HEK293 (cell line): Measurements from ENCODE around the gene NTF4.
"Not testable (repeated sequence)": the region's sequence is repeated elsewhere in the genome, so short reads cannot be mapped to it uniquely, and the experiment has no call there.

Source experiments
- CTCF ChIA-PET: fragments of 350-600 bp; formaldehyde crosslinking; extraction: SDS; loops from one replicate; lab custom pipeline; 2021; ENCODE audit warnings: antibody characterized with exemption; lab: Yijun Ruan, JAX
- POLR2A ChIA-PET: fragments of 300-600 bp; formaldehyde crosslinking; extraction: SDS; loops from one replicate; lab custom pipeline; 2020; ENCODE audit warnings: antibody characterized with exemption, inconsistent platforms; lab: Yijun Ruan, JAX
- H3K27ac ChIP-seq: fragments of 200-500 bp; sonication (Bioruptor generic); 2 replicates; pipeline ENCODE4 v1.5.1; 2014; ENCODE audit warnings: low read depth, low read length, control low read depth, inconsistent platforms; ENCODE audit errors: extremely low read depth
- H3K36me3 ChIP-seq, 2 experiments: fragments of 200-500 bp in 1 of 2; sonication (Bioruptor generic) in 1 of 2; 1 replicate in 1 of 2; 2 replicates in 1 of 2; pipeline ENCODE4 v1.5.1; 2014 to 2017; ENCODE audit warnings: inconsistent platforms in 2 of 2, low read length in 2 of 2; ENCODE audit not compliant: control insufficient read depth in 2 of 2, insufficient read depth in 1 of 2
- H3K4me1 ChIP-seq: fragments of 200-500 bp; sonication (Bioruptor generic); 2 replicates; pipeline ENCODE4 v1.5.1; 2014; ENCODE audit warnings: mild to moderate bottlenecking, low read length, inconsistent platforms; ENCODE audit not compliant: control insufficient read depth, insufficient read depth
- H3K4me3 ChIP-seq: 2 replicates; pipeline ENCODE4 v1.5.1; 2011; ENCODE audit warnings: low read depth, mild to moderate bottlenecking, control low read depth, low read length, moderate library complexity
- H3K9me3 ChIP-seq: fragments of 200-500 bp; sonication (Bioruptor generic); 2 replicates; pipeline ENCODE4 v1.5.1; 2014; ENCODE audit warnings: low read depth, low read length, inconsistent platforms; ENCODE audit not compliant: control insufficient read depth, insufficient read depth
- SP2 ChIP-seq: fragments of 450-650 bp; formaldehyde crosslinking; IDR thresholded peaks from 2 replicates; pipeline ENCODE4 v1.5.1; 2016; ENCODE audit warnings: missing biosample characterization, missing genetic modification characterization
- TRIM28 ChIP-seq: IDR thresholded peaks from 2 replicates; pipeline ENCODE4 v1.6.1; 2011; ENCODE audit warnings: low read length, control low read depth, borderline replicate concordance
- ZBTB20 ChIP-seq: fragments of 450-650 bp; formaldehyde crosslinking; IDR thresholded peaks from 2 replicates; pipeline ENCODE4 v1.5.1; 2016; ENCODE audit warnings: missing biosample characterization, missing genetic modification characterization
- ZIC2 ChIP-seq: fragments of 450-650 bp; formaldehyde crosslinking; IDR thresholded peaks from 2 replicates; pipeline ENCODE4 v1.5.1; 2016; ENCODE audit warnings: missing biosample characterization, missing genetic modification characterization
- ZNF132 ChIP-seq: fragments of 450-650 bp; formaldehyde crosslinking; IDR thresholded peaks from 2 replicates; pipeline ENCODE4 v1.5.1; 2017; ENCODE audit warnings: missing biosample characterization, missing genetic modification characterization, borderline replicate concordance
- ZNF350 ChIP-seq: fragments of 450-650 bp; formaldehyde crosslinking; IDR thresholded peaks from 2 replicates; pipeline ENCODE4 v1.5.0; 2017; ENCODE audit warnings: missing biosample characterization, mild to moderate bottlenecking, missing genetic modification characterization
- ZNF473 ChIP-seq: fragments of 450-650 bp; formaldehyde crosslinking; IDR thresholded peaks from 2 replicates; pipeline ENCODE4 v1.5.1; 2017; ENCODE audit warnings: missing biosample characterization, missing genetic modification characterization
- TF ChIP-seq, protein P1 (sequence below): fragments of 450-650 bp; formaldehyde crosslinking; IDR thresholded peaks from 2 replicates; pipeline ENCODE4 v1.5.1; 2016; ENCODE audit warnings: missing biosample characterization, missing genetic modification characterization
- TF ChIP-seq, protein P2 (sequence below): fragments of 450-650 bp; formaldehyde crosslinking; IDR thresholded peaks from 2 replicates; pipeline ENCODE4 v1.5.1; 2016; ENCODE audit warnings: missing biosample characterization, missing genetic modification characterization, borderline replicate concordance
- TF ChIP-seq, protein P3 (sequence below): fragments of 450-650 bp; formaldehyde crosslinking; IDR thresholded peaks from 2 replicates; pipeline ENCODE4 v1.5.1; 2016; ENCODE audit warnings: missing biosample characterization, missing genetic modification characterization

Gene NTF4

DNA sequence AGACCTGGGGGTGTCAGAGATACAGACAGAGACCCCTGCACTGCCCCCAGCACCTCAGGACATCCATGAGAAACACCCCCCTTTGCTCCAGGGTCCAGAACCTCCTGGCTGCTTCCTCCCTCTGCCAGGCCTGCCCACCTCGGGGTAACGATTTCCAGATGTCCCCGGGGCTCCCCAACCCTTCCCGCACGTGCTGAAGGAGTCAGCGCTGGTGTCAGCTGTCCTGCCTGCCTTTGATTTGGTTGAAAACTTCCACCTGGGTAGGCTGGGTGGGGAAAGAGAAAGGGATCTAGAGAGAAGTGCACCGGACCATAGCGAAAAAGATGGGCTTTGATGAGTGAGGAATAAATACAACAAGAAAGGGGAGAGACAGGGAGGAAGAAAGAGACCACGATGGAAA lies 5.6 kb downstream of the NTF4 start:
- Histone ChIP-seq H3K4me3 (no peak overlapping the region), H3K36me3 (no peaks in the 10 kb centered on the region), H3K9me3 (no peaks in the 10 kb centered on the region), H3K27ac (no peak overlapping the region), H3K4me1 (no peaks in the 10 kb centered on the region; the same call in 1 of the 2 replicates)
- CTCF ChIA-PET = interaction anchor here (0.6 to 3.3 kb wide), 5 partner anchors 11 to 242 kb away, joined by 3 to 18 read pairs (median 11); partner anchors contain the start of genes GYS1, KCNA7 and RUVBL2
- POLR2A ChIA-PET = interaction anchor here (0.6 to 1.1 kb wide), 2 partner anchors 45 to 69 kb away, joined by 3 read pairs; no protein-coding TSS in a partner anchor
- TF ChIP-seq ZNF350 (tag by site-specific recombination) = no peak
- TF ChIP-seq, protein P1, sequence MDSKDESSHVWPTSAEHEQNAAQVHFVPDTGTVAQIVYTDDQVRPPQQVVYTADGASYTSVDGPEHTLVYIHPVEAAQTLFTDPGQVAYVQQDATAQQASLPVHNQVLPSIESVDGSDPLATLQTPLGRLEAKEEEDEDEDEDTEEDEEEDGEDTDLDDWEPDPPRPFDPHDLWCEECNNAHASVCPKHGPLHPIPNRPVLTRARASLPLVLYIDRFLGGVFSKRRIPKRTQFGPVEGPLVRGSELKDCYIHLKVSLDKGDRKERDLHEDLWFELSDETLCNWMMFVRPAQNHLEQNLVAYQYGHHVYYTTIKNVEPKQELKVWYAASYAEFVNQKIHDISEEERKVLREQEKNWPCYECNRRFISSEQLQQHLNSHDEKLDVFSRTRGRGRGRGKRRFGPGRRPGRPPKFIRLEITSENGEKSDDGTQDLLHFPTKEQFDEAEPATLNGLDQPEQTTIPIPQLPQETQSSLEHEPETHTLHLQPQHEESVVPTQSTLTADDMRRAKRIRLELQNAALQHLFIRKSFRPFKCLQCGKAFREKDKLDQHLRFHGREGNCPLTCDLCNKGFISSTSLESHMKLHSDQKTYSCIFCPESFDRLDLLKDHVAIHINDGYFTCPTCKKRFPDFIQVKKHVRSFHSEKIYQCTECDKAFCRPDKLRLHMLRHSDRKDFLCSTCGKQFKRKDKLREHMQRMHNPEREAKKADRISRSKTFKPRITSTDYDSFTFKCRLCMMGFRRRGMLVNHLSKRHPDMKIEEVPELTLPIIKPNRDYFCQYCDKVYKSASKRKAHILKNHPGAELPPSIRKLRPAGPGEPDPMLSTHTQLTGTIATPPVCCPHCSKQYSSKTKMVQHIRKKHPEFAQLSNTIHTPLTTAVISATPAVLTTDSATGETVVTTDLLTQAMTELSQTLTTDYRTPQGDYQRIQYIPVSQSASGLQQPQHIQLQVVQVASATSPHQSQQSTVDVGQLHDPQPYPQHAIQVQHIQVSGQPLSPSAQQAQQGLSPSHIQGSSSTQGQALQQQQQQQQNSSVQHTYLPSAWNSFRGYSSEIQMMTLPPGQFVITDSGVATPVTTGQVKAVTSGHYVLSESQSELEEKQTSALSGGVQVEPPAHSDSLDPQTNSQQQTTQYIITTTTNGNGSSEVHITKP (tag by site-specific recombination) = 0 out of 2 replicates have a peak, but pooled peaks have one; percentile 29

DNA sequence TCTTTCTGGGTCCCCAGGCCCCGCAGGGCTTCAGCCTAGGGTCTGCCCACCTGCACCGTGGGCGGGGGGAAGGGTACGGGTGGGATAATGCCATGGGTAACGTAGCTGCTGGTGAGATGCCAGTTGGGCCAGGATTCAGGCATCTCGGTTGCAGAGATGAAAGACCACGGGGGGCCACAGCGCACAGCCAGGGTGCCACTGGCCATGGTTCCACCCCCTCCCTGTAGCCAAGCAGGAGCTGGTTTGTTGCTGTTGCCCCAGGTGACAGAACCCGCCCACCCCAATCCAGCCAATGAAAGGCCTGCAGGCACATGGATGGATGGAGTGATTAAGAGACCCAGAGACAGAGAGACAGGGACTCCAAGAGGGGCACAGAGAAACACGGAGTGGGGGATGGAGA lies 6.1 kb downstream of the NTF4 start:
- no peak overlapping the region for H3K27ac ChIP-seq
- H3K36me3 ChIP-seq = no peaks in the 10 kb centered on the region
- POLR2A ChIA-PET = interaction anchor here (0.6 to 1.6 kb wide), 2 partner anchors 15 to 69 kb away, joined by 3 read pairs; no protein-coding TSS in a partner anchor
- TF ChIP-seq ZBTB20 (tag by site-specific recombination) = no peak
- TF ChIP-seq TRIM28 = no peak
- TF ChIP-seq, protein P2, sequence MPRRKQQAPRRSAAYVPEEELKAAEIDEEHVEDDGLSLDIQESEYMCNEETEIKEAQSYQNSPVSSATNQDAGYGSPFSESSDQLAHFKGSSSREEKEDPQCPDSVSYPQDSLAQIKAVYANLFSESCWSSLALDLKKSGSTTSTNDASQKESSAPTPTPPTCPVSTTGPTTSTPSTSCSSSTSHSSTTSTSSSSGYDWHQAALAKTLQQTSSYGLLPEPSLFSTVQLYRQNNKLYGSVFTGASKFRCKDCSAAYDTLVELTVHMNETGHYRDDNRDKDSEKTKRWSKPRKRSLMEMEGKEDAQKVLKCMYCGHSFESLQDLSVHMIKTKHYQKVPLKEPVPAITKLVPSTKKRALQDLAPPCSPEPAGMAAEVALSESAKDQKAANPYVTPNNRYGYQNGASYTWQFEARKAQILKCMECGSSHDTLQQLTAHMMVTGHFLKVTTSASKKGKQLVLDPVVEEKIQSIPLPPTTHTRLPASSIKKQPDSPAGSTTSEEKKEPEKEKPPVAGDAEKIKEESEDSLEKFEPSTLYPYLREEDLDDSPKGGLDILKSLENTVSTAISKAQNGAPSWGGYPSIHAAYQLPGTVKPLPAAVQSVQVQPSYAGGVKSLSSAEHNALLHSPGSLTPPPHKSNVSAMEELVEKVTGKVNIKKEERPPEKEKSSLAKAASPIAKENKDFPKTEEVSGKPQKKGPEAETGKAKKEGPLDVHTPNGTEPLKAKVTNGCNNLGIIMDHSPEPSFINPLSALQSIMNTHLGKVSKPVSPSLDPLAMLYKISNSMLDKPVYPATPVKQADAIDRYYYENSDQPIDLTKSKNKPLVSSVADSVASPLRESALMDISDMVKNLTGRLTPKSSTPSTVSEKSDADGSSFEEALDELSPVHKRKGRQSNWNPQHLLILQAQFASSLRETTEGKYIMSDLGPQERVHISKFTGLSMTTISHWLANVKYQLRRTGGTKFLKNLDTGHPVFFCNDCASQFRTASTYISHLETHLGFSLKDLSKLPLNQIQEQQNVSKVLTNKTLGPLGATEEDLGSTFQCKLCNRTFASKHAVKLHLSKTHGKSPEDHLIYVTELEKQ (tag by site-specific recombination) = no peak
- TF ChIP-seq ZNF473 (tag by site-specific recombination) = no peak
- TF ChIP-seq SP2 (tag by site-specific recombination) = peak; percentile 40; the same call in 1 of the 2 replicates
- peak; percentile 46 for TF ChIP-seq ZIC2 (tag by site-specific recombination)
- TF ChIP-seq ZNF132 (tag by site-specific recombination) = no peak
- no peak overlapping the region for H3K4me3 ChIP-seq
- CTCF ChIA-PET = interaction anchor here (1.9 to 3.3 kb wide), 2 partner anchors 15 to 66 kb away, joined by 11 to 18 read pairs; partner anchors contain the start of genes GYS1, KCNA7 and RUVBL2
- no peaks in the 10 kb centered on the region for H3K9me3 ChIP-seq
- no peaks in the 10 kb centered on the region; the same call in 1 of the 2 replicates for H3K4me1 ChIP-seq

DNA sequence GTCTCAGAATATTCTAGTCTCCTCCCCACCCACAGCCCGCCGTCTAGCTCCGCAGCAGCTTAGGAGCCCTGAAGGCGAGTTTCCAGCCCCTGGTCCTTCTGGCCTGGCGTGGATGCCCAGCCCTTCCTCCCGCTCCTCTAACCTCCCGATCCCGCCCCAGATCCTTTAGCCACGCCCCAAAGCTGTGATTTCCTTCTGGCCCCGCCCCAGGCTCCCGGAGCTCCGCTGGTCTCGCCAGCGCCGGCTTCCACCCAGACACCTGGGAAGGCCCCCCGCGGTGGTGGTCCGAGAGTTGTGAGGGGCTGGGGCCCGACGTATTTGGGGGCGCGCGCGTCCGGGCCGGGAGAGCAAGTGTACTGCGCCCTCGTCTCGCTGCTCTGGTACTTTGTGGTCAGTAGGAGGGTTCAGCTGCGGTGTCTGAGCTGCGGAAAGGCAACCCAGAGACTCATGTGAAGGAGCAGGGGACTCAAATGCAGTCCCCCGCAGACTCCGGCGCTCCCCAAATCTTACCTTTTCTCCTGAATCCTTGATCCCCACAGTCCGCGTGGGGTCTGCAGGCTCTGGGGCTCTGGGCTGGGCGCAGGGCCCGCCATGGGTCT lies 6.9 kb downstream of the NTF4 start, which contains the start of gene CGB7:
CGB7 (minus strand) TSS at position 114 of the 599 bp plus-strand sequence. CDS start 2,374 bp downstream, outside the sequence.
- ChIA-PET CTCF (interaction anchor here (0.6 to 2.2 kb wide), 3 partner anchors 17 to 65 kb away, joined by 3 to 17 read pairs (median 11); partner anchors contain the start of genes GYS1 and RUVBL2), POLR2A (interaction anchor here (1.6 kb wide), 1 partner anchor 16 kb away, joined by 3 read pairs; no protein-coding TSS in a partner anchor)
- Histone ChIP-seq H3K4me3 (peak within 1 kb of the TSS; percentile 44), H3K9me3 (no peaks in the 10 kb centered on the region), H3K36me3 (no peaks in the 10 kb centered on the region), H3K4me1 (no peaks in the 10 kb centered on the region; the same call in 1 of the 2 replicates), H3K27ac (no peak within 1 kb of the TSS)
- TF ChIP-seq, protein P3, sequence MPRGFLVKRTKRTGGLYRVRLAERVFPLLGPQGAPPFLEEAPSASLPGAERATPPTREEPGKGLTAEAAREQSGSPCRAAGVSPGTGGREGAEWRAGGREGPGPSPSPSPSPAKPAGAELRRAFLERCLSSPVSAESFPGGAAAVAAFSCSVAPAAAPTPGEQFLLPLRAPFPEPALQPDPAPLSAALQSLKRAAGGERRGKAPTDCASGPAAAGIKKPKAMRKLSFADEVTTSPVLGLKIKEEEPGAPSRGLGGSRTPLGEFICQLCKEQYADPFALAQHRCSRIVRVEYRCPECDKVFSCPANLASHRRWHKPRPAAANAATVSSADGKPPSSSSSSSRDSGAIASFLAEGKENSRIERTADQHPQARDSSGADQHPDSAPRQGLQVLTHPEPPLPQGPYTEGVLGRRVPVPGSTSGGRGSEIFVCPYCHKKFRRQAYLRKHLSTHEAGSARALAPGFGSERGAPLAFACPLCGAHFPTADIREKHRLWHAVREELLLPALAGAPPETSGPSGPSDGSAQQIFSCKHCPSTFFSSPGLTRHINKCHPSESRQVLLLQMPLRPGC (tag by site-specific recombination) = no peak

DNA sequence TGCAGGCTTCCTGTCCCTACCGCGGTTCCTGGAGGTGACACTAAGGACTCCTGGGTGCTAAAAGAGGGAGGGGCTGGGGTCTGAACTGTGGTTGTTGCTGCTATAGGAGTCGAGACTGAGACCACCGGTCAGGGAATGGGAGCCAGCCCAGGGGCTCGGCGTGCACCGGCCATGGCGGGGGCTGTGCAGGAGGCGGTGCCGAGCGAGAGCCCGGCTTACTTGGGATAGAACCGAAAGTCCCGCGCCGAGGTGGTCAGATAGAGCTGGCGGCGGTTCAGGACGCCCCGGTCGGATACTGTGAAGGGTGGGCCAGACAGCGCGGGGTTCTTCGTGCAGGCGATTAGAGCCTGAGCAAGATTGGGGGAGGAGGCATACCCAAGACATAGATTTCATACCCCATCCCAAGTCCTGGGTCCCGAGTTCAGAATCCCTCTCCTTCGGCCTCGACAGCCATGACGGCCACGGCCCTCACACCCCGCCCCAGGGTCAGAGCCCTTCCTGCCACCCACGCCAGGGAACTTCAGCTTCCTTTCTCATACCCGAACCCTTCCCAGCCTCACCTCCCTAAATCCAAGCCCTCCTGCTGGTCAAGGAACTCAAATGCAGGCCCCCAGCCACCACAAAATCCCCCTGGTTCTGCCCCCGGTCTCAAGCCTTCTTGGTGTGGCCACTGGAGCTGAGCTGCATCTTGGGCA lies 7.6 kb downstream of the NTF4 start:
- peak overlapping the region; percentile 44; the same call in 1 of the 2 replicates for H3K4me3 ChIP-seq
- CTCF ChIA-PET = interaction anchor here (0.6 to 2.2 kb wide), 5 partner anchors 17 to 57 kb away, joined by 3 to 17 read pairs (median 4); no protein-coding TSS in a partner anchor
- H3K9me3 ChIP-seq, H3K27ac ChIP-seq, H3K36me3 ChIP-seq, H3K4me1 ChIP-seq: not testable (repeated sequence)
- POLR2A ChIA-PET = interaction anchor here (1.2 to 1.6 kb wide), 3 partner anchors 8 to 64 kb away, joined by 3 to 9 read pairs (median 8); partner anchors contain the start of genes GYS1, NTF4 and RUVBL2
